NCI-H748 treated with DMSO at 0.1 percent for 48 hours (cell line): ENCODE data around the gene RDH13.
"Not testable (repeated sequence)": the region's sequence is repeated elsewhere in the genome, so short reads cannot be mapped to it uniquely, and the experiment has no call there.

Experiments used
- DNase-seq: peaks from one replicate; lab custom pipeline; 2025; lab: John Stamatoyannopoulos, UW

RDH13 gene

GRCh38 chr19:55062735-55063491 is at the start of gene RDH13:
Gene RDH13 (minus strand): TSS chr19:55063148. CDS start chr19:55063032, 116 bp downstream.
- peak; percentile 93 for DNase-seq

- no peak for DNase-seq
Observed at GRCh38 chr19:55112246-55112776, 49.4 kb upstream of the RDH13 start.

- DNase-seq: no peak
Observed at GRCh38 chr19:55111238-55111831, 48.4 kb upstream of the RDH13 start.

DNA sequence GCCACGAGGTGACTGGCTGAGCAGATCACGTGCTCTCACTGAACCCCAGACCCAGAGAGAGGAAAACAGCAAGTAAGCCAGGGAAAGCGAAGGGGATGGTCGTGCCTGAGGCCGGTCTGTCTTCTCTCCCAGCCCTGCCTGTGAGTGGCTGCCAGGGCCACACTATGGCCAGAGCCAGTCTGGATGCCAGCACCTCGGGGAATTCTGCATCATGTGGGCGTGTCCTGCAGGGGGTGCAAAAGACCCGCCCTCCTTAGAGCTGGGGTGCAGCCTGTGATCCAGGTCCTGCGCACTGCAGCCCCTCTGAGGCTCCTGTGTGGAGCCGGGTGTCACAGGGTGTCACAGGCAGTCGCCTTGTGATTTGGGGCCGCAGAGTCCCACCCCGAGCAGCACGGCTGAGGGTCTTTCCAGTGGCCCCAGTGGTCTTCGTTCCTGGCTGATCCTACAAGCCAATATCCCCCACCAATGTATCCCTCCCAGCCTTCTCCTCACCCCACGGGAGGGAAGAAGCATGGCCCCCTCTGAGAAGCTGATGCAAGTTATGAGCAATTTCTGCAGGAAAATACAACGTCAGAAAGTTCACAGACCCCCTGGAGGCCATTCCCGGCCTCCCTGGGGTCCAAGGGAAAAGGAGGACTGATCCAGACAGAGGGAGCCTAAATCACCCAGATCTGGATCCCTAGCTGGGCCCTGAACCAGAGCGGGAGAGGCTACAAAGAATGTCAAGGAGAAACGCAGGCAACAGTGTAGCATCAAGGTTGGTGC is 46.8 kb upstream of the RDH13 start:
- DNase-seq: no peak

DNA sequence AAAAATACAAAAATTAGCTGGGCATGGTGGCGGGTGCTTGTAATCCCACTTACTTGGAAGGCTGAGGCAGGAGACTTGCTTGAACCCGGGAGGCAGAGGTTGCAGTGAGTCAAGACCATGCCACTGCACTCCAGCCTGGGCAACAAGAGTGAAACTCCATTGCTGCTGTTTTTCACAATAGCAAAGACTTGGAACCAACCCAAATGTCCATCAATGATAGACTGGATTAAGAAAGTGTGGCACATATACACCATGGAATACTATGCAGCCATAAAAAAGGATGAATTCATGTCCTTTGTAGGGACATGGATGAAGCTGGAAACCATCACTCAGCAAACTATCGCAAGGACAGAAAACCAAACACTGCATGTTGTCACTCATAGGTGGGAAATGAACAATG is 44.3 kb upstream of the RDH13 start:
- DNase-seq: not testable (repeated sequence)

DNA sequence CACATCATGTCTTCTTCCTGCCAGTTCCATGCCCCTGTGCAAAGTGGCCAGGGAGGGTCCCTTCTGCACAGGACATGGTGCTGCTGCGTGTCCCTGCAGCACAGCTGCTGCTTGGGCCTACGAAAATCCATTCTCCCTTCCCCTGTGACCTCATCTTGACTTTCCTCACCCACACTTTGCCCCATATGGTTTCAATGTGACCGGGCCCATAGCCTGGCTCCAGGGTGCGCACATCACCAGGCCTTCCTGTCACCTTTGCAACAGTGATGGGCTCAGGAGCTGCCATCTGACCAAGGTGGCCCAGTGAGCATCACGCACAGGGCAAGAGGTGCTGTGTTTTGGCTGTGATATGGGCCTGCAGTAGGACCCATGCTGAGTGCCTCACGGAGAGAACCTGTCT is 43.6 kb upstream of the RDH13 start:
- no peak for DNase-seq

GRCh38 chr19:55105237-55105636 is 42.3 kb upstream of the RDH13 start:
- no peak for DNase-seq

DNA sequence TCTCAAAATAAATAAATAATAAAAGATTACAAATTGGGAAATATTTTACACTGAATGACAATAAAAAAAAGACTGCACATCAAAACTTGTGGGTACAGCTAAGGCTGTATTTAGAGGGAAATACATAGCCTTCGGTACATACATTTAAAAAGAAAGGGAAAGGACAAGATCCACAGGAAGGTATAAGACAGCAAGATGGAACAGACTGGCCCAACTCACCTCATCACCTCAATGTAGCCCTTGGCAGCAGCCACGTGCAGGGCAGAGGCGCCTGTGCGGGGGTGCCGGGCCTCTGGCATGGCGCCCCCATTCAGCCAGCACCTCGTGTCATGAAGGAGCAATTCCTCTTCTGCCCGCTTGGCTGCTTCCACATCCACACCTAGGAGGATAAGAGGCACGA is 40.2 kb upstream of the RDH13 start:
- DNase-seq: no peak

GRCh38 chr19:55101261-55101660 is 38.3 kb upstream of the RDH13 start:
- no peak for DNase-seq

DNA sequence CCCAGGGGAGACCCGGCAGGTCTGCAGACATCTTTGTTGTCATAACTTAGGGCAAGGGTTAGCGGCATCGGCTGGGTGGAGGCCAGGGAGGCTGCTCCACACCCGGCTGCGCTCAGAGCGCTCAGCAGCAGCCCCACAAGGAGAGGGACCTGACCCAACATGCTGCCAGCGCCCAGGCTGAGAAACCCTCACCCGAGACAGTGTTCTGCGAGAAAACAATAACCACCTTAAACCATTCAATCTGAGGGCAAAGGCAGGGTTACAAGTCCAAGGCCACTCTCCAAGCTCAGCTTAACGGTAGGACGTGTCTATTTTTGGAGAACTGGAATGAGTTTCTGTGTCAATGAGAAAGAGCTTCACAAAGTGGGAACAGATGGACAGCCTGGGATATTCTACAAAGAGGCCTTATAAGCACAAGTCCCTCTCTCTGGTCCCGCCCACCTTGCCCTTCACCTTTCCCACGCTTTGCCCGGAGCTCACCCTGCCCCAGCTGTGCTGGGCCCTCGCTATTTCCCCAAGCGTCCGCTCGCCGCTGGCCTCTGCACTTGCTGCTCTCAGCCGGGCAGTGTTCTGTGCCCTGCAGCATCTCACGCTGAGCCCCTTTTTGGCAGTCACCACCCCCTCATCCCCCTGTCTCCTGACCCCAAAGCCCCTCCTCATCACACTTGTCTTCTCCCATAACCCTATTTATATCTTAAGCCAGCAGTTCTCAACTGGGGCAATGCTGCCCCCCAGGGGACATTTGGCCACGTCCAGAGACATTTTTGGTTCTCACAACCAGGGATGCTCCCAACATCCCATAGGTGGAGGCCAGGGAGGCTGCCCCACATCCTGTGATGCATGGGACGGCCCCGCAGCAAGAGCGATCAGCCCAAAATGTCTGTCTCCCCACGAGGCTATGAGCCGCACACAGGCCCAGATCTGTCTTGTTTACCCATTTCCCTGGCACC is 36.9 kb upstream of the RDH13 start:
- DNase-seq: no peak

GRCh38 chr19:55098716-55099556 is 36.0 kb upstream of the RDH13 start:
- no peak for DNase-seq

GRCh38 chr19:55097864-55098715 is 35.1 kb upstream of the RDH13 start:
- no peak for DNase-seq

- no peak for DNase-seq
Observed at GRCh38 chr19:55096061-55096701, 33.2 kb upstream of the RDH13 start.

DNA sequence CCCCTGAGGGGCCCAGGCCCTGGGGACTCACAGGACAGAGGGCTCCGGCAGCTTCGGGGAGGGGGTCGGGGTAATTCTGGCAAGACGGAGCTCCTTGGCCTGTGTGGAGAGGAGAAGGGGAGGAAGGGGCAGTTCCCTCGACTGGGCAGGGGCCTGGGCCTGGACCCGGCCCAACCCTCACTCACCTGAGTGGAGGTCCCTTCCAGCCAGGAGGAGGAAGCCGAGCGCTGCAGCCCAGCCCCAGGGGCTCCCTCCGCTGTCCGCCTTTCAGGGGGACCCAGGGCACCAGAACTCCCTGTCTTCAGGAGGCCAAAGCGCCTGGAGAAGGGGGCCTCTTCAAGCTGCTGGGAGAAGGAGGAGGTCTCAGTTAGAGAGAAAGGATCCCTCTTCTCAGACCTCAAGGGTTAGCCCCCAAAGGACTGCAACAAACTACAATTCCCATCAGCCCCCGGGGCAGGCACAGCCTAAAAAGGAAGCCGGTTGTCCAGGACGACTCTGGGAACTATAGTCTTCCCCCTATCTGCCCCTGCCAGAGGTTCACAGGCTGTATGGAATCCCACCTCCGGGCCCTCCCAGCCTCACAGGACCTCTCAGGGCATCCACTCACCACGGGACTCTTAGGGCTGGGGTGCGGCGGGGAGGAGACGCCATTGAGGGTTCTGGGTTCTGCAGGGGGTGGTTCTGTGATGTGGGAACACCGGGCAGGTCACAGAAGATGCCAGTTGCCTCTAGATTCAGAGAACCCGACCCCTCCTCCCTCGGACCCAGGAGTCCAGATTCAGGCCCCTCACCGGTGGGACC is 32.5 kb upstream of the RDH13 start:
- DNase-seq: no peak

GRCh38 chr19:55094456-55095259 is 31.7 kb upstream of the RDH13 start:
- no peak for DNase-seq

- no peak for DNase-seq
Observed at GRCh38 chr19:55092423-55093318, 29.7 kb upstream of the RDH13 start.
